ENCODE results near the gene POLR2I.
A peak's percentile ranks its signal among the peaks of the same experiment; 100 is the strongest.

POLR2I gene

GRCh38 chr19:36106991-36107390, 7.7 kb downstream of the POLR2I start (continued):
- TF ChIP-seq YY2 (tag by site-specific recombination; IDR thresholded peaks at IDR 0.05) (peak; percentile 41; the same call in 1 of the 2 replicates), ZBTB17 (tag by site-specific recombination; IDR thresholded peaks at IDR 0.05) (peak; percentile 50; the same call in 1 of the 2 replicates), KLF1 (tag by site-specific recombination; IDR thresholded peaks at IDR 0.05) (no peak), ZNF138 (tag by site-specific recombination; IDR thresholded peaks at IDR 0.05; ENCODE audit: borderline replicate concordance) (no peak), ZNF664 (tag by site-specific recombination; IDR thresholded peaks at IDR 0.05) (no peak), PRDM4 (tag by site-specific recombination; IDR thresholded peaks at IDR 0.05) (no peak), REPIN1 (tag by site-specific recombination; IDR thresholded peaks at IDR 0.05; ENCODE audit: low read depth) (no peak), ZEB2 (tag by site-specific recombination; IDR thresholded peaks at IDR 0.05) (peak; percentile 49; the same call in 1 of the 2 replicates), HOXA7 (CRISPR knock-in tag; IDR thresholded peaks at IDR 0.05; ENCODE audit: borderline replicate concordance) (no peak), ZNF146 (tag by site-specific recombination; IDR thresholded peaks at IDR 0.05) (no peak), ZNF16 (tag by site-specific recombination; IDR thresholded peaks at IDR 0.05; ENCODE audit: low read depth) (no peak), ZBTB6 (tag by site-specific recombination; IDR thresholded peaks at IDR 0.05) (no peak), ZNF629 (tag by site-specific recombination; IDR thresholded peaks at IDR 0.05) (no peak)

GRCh38 chr19:36106441-36106840, 8.2 kb downstream of the POLR2I start:
- no peaks in the 10 kb centered on the region for H3K9me3 ChIP-seq (ENCODE audit: control insufficient read depth, insufficient read depth, low read depth, low read length)
- ChIA-PET POLR2A (interaction anchor here (0.8 to 2.4 kb wide), 4 partner anchors 9 to 92 kb away, joined by 3 to 22 read pairs (median 5); partner anchors contain the start of genes ALKBH6, POLR2I and TBCB), CTCF (interaction anchor here (0.7 to 1.3 kb wide), 2 partner anchors 20 to 862 kb away, joined by 6 to 7 read pairs; no protein-coding TSS in a partner anchor)
- H3K36me3 ChIP-seq (ENCODE audit: control insufficient read depth in 2 of 2, insufficient read depth in 1 of 2, low read length in 2 of 2): peaks cover 55 to 66% of the 10 kb centered on the region in 2 experiments
- no peak for TF ChIP-seq PATZ1 (tag by site-specific recombination; IDR thresholded peaks at IDR 0.05)
- peak; percentile 65; the same call in 1 of the 2 replicates for TF ChIP-seq ZNF600 (tag by site-specific recombination; IDR thresholded peaks at IDR 0.05)
- no peaks in the 10 kb centered on the region for H3K4me1 ChIP-seq (ENCODE audit: control insufficient read depth, insufficient read depth, low read length)
- H3K4me3 ChIP-seq (ENCODE audit: low read depth, low read length): no peak overlapping the region
- peak overlapping the region; percentile 41; the same call in 1 of the 2 replicates for H3K27ac ChIP-seq (ENCODE audit: extremely low read depth, low read depth, low read length)

DNA sequence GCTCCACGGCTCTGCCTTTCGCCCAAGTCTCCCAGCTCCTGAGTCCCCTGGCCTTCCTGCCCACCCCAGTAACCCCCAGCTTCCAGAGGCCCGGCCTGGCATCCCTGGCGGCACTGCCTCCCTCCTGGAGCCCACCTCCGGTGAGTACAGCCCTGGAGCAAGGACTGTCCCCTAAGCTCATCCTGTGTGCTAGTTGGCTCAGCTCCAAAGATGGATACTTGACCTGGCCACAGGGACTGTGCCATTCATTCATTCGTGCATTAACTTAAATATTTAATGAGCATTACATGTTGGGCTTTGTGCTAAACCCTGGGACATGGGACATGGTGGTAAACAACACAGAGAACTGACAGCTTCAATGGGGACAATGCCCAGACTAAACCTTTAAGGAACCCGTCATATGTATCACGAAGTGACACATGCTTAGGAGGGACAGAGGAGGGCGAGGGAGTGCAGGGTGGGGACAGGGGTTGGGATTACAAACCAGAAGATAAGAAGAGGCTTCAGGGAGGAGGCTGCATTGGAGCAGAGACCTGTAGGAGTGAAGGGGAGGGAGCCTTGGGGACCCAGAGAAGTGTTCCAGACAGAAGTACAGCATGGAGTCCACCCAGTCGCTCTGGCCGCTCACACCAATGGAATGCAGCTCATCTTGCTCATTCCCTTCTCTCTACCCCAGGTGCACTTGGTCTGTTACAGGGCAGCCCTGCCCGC, 10.7 kb downstream of the POLR2I start:
- Histone ChIP-seq H3K36me3 (ENCODE audit: control insufficient read depth in 2 of 2, insufficient read depth in 1 of 2, low read length in 2 of 2) (peaks cover 77 to 78% of the 10 kb centered on the region in 2 experiments), H3K4me1 (ENCODE audit: control insufficient read depth, insufficient read depth, low read length) (no peaks in the 10 kb centered on the region), H3K4me3 (ENCODE audit: low read depth, low read length) (no peak overlapping the region), H3K9me3 (ENCODE audit: control insufficient read depth, insufficient read depth, low read depth, low read length) (no peaks in the 10 kb centered on the region), H3K27ac (ENCODE audit: extremely low read depth, low read depth, low read length) (peak overlapping the region; percentile 7; the same call in 1 of the 2 replicates)
- ChIA-PET CTCF (interaction anchor here (0.7 to 1.9 kb wide), 3 partner anchors 24 to 50 kb away, joined by 3 to 9 read pairs (median 3); partner anchors contain the start of gene THAP8), POLR2A (interaction anchor here (1.0 to 3.5 kb wide), 4 partner anchors 9 to 89 kb away, joined by 3 to 33 read pairs (median 6); partner anchors contain the start of genes ALKBH6, POLR2I, TBCB and THAP8)
- TF ChIP-seq, protein P1, sequence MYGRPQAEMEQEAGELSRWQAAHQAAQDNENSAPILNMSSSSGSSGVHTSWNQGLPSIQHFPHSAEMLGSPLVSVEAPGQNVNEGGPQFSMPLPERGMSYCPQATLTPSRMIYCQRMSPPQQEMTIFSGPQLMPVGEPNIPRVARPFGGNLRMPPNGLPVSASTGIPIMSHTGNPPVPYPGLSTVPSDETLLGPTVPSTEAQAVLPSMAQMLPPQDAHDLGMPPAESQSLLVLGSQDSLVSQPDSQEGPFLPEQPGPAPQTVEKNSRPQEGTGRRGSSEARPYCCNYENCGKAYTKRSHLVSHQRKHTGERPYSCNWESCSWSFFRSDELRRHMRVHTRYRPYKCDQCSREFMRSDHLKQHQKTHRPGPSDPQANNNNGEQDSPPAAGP (tag by site-specific recombination; IDR thresholded peaks at IDR 0.05): peak; percentile 70; the same call in 1 of the 2 replicates
- no peak for TF ChIP-seq ZNF785 (tag by site-specific recombination; IDR thresholded peaks at IDR 0.05)
- TF ChIP-seq EGR2 (tag by site-specific recombination; IDR thresholded peaks at IDR 0.05; ENCODE audit: low read depth): peak; percentile 32; the same call in 1 of the 2 replicates
- TF ChIP-seq, protein P2, sequence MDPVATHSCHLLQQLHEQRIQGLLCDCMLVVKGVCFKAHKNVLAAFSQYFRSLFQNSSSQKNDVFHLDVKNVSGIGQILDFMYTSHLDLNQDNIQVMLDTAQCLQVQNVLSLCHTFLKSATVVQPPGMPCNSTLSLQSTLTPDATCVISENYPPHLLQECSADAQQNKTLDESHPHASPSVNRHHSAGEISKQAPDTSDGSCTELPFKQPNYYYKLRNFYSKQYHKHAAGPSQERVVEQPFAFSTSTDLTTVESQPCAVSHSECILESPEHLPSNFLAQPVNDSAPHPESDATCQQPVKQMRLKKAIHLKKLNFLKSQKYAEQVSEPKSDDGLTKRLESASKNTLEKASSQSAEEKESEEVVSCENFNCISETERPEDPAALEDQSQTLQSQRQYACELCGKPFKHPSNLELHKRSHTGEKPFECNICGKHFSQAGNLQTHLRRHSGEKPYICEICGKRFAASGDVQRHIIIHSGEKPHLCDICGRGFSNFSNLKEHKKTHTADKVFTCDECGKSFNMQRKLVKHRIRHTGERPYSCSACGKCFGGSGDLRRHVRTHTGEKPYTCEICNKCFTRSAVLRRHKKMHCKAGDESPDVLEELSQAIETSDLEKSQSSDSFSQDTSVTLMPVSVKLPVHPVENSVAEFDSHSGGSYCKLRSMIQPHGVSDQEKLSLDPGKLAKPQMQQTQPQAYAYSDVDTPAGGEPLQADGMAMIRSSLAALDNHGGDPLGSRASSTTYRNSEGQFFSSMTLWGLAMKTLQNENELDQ (tag by site-specific recombination; IDR thresholded peaks at IDR 0.05; ENCODE audit: low read depth): no peak
- TF ChIP-seq ZNF37A (tag by site-specific recombination; IDR thresholded peaks at IDR 0.05): no peak
- 0 out of 2 replicates have a peak, but pooled peaks have one; percentile 25 for TF ChIP-seq ZNF24 (tag by site-specific recombination; IDR thresholded peaks at IDR 0.05)
- peak; percentile 76 for TF ChIP-seq KLF1 (tag by site-specific recombination; IDR thresholded peaks at IDR 0.05)
- TF ChIP-seq ZNF580 (tag by site-specific recombination; IDR thresholded peaks at IDR 0.05): no peak
- TF ChIP-seq SCRT2 (tag by site-specific recombination; IDR thresholded peaks at IDR 0.05): peak; percentile 52; the same call in 1 of the 2 replicates
